ENCODE measurements around the gene PEX19.

Gene PEX19

DNA sequence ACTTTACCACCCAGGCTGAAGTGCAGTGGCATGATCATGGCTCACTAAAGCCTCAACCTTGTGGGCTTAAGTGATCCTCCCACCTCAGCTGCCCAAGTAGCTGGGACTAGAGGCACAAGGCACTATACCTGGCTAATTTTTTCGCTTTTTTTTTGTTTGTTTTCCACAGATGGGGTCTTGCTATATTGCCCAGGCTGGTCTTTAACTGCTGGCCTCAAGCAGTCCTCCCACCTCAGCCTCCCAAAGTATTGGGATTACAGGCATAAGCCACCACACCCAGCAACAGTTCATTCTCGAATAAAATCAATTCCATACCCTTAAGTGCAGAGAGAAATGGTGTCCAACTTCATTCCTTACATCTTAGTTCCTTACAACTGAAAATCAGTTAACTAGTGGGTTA, 47.4 kb downstream of the PEX19 start:
- DNase-seq: no peak

DNA sequence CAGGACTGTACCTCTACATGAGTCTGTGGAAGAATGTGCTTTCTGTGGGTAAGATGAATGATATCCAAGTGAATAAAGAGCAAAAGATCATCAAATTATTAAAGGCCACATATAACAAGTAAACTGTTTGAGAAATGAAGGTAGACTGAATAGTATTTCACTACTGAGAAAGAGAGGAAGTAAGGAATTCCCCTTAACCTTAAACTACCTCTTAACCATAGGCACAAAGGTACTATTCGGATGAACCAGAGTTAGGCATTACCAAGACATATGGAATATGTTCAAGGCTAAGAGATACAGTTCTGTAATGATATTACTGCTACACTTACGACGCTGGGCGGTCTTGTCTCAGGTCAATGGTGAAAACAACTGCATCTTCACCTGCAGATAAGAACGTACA, 48.1 kb downstream of the PEX19 start:
- DNase-seq: no peak

GRCh38 chr1:160232911-160233310, 52.0 kb downstream of the PEX19 start:
- no peak for DNase-seq

DNA sequence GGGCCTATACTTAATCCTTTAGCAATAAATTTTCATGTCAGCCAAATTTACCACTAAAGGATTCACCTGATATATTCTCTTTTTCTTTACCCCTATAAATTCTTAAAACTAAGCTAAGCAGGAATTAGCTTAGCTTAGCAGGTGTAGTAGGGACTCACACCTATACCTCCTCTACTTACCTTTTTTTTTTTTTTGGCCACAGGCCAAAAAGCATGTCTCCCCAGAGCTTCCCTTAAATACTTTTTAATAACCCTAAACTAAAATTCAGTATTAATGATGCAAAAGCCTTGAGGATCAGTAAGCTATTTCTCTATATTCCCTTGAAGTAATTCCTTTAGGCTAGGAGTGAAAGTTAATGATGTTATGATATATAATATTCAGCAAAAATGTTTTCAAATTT, 56.5 kb downstream of the PEX19 start:
- DNase-seq: no peak

DNA sequence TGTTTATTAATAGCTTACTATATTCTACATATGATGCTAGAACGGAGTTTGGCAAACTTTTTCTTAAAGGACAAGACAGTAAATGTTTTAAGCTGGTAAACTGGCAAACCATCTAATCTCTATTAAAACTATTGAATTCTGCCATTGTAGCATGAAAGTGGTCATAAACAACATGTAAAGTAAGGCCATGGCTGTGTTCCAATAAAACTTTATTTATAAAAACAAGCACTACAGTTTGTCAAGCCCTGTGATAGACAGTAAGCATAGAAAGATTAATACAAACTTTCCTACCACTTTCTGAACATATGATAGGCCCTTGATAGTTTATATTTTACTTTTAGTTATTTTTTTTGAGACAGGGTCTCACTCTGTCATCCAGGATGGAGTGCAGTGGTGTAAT, 57.4 kb downstream of the PEX19 start:
- no peak for DNase-seq

DNA sequence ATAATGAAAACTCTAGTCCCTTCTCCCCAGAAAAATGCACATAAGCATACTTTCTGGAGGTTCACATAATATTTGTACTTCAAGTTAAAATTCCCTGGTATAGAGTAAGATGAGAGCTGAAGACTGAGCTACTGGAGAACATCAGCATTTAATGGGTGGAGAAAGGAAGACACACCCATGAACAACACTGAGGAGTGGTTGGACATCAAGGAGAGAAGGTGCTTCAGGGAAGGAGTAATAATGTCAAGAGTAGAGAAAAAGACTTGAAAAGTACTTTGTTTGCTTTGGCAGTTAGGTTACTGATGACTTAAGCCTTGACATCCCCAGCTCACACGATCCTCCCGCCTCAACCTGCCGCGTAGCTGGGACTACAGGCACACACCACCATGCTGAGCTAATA, 57.9 kb downstream of the PEX19 start:
- DNase-seq: no peak
